HL-60 (cell line): ENCODE data around the gene SLC7A1.

Source experiments
- DNase-seq, 2 experiments: peaks; one replicate each; pipeline ENCODE4 v3.0.0-alpha.2; 2010 to 2020; ENCODE audit warnings: low read depth in 1 of 2, low spot score in 1 of 2
- H3K27ac ChIP-seq: fragments of 250-450 bp; sonication (Bioruptor Pico); replicated peaks from 2 replicates; pipeline ENCODE4 v1.5.1; 2020; ENCODE audit warnings: mild to moderate bottlenecking, moderate library complexity
- H3K27me3 ChIP-seq: fragments of 250-450 bp; sonication (Bioruptor Pico); 2 replicates; pipeline ENCODE4 v1.5.1; 2021; ENCODE audit warnings: mild to moderate bottlenecking, moderate library complexity; ENCODE audit not compliant: insufficient read depth, poor library complexity, severe bottlenecking
- H3K4me3 ChIP-seq: replicated peaks from 2 replicates; pipeline ENCODE4 v1.5.1; 2011; ENCODE audit warnings: mild to moderate bottlenecking, control low read depth, low read length; ENCODE audit not compliant: insufficient read depth
- CTCF ChIP-seq: IDR thresholded peaks from one replicate; pipeline ENCODE4 v1.5.1; 2011; ENCODE audit warnings: low read length, control low read depth, inconsistent platforms; ENCODE audit not compliant: insufficient read depth
- GABPA ChIP-seq: IDR thresholded peaks from 2 replicates; pipeline ENCODE4 v1.6.1; 2012; ENCODE audit warnings: low read depth
- POLR2AphosphoS5 ChIP-seq: IDR thresholded peaks from 2 replicates; pipeline ENCODE4 v1.6.1; 2012; ENCODE audit warnings: low read depth
- REST ChIP-seq: IDR thresholded peaks from 2 replicates; pipeline ENCODE4 v1.6.1; 2012; ENCODE audit warnings: low read depth; ENCODE audit not compliant: insufficient replicate concordance
- SPI1 ChIP-seq: IDR thresholded peaks from 2 replicates; pipeline ENCODE4 v1.6.1; 2012; ENCODE audit warnings: low read depth, mild to moderate bottlenecking, borderline replicate concordance

The SLC7A1 gene

GRCh38 chr13:29530901-29531300, 64.6 kb downstream of the SLC7A1 start:
- Histone ChIP-seq H3K27me3 (no peaks in the 10 kb centered on the region), H3K4me3 (no peak overlapping the region), H3K27ac (no peak overlapping the region)
- TF ChIP-seq REST = no peak
- TF ChIP-seq GABPA = no peak
- TF ChIP-seq POLR2AphosphoS5 = no peak
- TF ChIP-seq SPI1 = no peak
- TF ChIP-seq CTCF = no peak
- no peak for DNase-seq

- DNase-seq = no peak
- Histone ChIP-seq H3K27ac (no peak overlapping the region), H3K27me3 (no peaks in the 10 kb centered on the region), H3K4me3 (no peak overlapping the region)
- no peak for TF ChIP-seq GABPA
- no peak for TF ChIP-seq POLR2AphosphoS5
- no peak for TF ChIP-seq CTCF
- no peak for TF ChIP-seq SPI1
- TF ChIP-seq REST = no peak
These were observed 65.7 kb downstream of the SLC7A1 start for GRCh38 chr13:29529754-29530153.

- Histone ChIP-seq H3K4me3 (no peak overlapping the region), H3K27me3 (no peaks in the 10 kb centered on the region), H3K27ac (no peak overlapping the region)
- TF ChIP-seq GABPA (no peak), REST (no peak), SPI1 (no peak), CTCF (no peak), POLR2AphosphoS5 (no peak)
- DNase-seq = no peak
These were observed 67.6 kb downstream of the SLC7A1 start for GRCh38 chr13:29527916-29528315.
